GM18951 (cell line): ENCODE results near the gene VKORC1L1.
"Not testable (repeated sequence)": the region's sequence is repeated elsewhere in the genome, so short reads cannot be mapped to it uniquely, and the experiment has no call there.

Experiments
- POLR2A ChIP-seq: IDR thresholded peaks from 4 replicates; pipeline ENCODE4 v1.6.1; 2011; ENCODE audit warnings: mild to moderate bottlenecking; ENCODE audit not compliant: insufficient read length, insufficient read depth; ENCODE audit errors: extremely low read depth
- in situ Hi-C: fragments of 300-500 bp; cut with MboI; formaldehyde crosslinking; loops from one replicate; pipeline ENCODE4 v1.12.0; 2022; ENCODE audit warnings: low sequenced_read_pairs, mixed read lengths, inconsistent platforms; ENCODE audit not compliant: unreplicated experiment

Gene VKORC1L1

DNA sequence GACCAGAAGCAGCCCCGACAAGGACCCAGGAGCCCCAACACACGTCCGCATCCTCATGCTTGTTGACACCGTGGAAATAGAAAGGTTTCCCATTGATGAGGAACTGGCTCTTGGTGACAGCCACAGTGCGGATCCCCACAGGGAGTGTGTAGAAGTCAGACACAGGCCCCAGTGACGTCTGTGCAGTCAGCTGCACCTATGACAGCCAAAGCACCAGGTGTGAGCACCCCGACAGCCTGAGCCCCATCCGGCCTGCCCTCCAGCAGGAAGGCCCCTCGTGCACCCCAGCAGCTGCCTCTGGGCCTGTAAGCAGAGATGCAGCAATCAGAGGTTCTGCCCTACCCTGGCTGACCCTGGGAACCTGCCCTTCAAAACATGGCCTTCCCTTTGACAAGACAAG lies 102.0 kb downstream of the VKORC1L1 start:
- no peak for TF ChIP-seq POLR2A
- in situ Hi-C loops: no loop called here

DNA sequence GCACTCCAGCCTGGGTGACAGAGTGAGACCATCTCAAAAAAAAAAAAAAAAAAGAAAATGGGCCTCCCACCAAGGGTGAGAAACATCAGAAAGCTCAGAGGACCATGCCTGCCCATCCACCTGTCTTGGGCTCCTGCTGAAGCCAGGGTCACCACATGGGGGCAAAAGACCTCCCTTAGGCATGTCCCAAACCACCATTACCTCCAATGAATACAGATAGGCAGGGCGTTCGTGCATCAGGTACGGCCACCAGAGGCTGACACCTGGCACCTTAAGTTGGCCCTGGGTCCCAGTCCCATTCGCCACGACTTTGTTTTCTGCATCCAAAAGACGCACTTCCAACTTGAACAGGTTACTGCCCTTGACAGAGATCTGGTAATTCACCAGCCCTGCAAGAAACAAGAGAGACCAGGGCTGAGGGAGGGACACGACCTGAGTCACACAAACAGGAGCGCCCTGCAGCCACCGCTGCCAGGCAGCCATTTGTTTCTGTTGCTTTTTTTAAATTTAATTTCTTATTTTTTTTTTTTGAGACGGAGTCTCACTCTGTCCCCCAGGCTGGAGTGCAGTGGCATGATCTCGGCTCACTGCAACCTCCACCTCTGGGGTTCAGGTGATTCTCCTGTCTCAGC lies 103.1 kb downstream of the VKORC1L1 start:
- no peak for TF ChIP-seq POLR2A
- in situ Hi-C loops: no loop called here

DNA sequence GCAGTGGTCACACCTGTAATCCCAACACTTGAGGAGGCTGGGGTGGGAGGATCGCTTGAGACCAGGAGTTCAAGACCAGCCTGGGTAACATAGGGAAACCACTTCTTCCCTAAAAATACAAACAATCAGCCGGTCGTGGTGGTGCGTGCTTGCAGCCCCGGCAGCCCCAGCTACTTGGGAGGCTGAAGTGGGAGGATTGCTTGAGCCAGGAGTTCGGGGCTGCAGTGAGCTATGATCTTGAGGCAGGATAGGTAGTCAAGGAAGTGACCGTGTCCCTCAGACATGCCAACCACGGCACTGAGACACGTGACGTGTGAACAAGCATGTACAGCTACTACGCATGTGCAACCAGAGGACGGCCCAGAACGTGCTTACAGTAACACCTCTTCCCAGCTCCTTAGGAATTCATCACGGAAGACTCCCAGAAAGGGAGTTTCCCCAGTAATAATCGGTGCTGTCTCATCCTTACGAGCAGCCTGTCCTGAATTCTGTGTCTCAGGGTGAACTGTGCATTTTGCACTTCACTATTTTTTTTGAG lies 103.9 kb downstream of the VKORC1L1 start:
- in situ Hi-C loops: no loop called here

DNA sequence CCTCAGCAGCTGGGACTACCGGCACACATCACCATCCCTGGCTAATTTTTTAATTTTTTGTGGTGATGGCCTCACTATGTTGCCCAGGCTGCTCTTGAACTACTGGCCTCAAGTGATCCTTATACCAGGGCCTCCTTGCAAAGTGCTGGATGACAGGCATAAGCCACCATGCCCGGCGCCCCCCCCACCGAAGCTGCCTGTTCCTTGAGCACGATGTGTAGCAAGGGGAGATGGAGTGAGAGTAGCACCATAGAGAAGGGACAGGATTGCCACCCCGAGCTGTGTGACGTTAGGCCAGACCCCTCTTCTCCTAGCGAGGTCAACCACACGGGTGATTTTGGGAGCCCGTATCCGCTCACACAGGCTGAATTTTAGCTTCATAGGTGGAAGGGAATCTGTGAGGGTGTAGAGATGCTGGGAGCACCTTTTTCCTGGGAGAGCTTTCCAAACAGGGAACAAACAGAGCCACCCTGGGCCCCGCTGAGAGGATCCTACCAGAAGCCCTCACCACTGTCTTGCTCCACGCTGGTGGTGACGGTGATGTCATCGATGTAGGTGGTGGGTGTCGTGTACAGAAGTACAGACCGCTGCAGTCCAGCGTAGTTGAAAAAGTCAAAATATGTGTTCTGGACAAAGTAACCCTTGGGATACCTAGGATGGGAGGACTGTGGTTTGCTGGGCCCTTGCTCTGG lies 106.2 kb downstream of the VKORC1L1 start:
- in situ Hi-C loops: no loop called here
- TF ChIP-seq POLR2A: no peak

More for the DNA sequence above, 103.9 kb downstream of the VKORC1L1 start:
- TF ChIP-seq POLR2A: no peak

DNA sequence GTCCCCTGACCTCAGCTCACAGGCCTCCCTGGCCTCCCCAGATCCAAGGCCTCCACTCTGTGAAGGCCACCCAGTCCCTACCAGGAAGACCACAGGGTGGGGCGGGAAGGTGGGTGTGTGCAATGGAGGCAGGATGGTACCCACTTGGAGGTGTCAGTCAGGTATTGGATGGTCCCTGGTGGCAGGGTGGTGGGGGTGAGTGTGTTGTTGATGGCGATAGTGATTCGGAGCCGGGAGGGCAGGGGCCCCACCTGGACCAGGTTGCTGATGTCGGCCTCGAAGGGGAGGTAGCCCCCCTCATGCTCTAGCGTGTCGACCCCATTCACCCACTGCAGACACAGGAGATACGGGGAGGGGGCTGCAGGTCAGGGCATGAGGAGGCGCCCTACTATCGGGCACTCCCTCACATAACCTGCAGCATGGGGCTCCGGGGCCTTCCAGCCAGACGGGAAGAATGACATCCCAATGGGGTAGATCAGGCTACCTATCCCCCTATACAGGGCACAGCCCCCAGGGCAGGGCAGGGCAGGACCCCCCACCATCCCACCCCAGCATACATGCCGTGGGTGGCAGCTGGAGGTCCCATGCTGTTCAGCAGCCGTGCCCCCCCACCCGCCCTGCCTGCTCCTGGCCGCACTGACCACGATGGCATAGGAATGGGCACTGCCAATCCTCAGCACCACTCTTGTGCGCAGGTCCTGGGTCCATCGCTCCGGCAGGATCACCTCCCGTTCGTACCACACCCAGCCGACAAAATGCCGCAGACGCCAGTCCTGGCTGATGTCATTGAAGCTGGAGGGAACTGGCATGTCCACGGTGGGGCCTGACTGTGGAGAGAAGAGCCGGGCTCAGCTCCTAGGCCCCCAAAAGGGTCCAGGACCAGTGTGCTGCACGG lies 107.0 kb downstream of the VKORC1L1 start:
- in situ Hi-C loops: no loop called here
- no peak for TF ChIP-seq POLR2A

DNA sequence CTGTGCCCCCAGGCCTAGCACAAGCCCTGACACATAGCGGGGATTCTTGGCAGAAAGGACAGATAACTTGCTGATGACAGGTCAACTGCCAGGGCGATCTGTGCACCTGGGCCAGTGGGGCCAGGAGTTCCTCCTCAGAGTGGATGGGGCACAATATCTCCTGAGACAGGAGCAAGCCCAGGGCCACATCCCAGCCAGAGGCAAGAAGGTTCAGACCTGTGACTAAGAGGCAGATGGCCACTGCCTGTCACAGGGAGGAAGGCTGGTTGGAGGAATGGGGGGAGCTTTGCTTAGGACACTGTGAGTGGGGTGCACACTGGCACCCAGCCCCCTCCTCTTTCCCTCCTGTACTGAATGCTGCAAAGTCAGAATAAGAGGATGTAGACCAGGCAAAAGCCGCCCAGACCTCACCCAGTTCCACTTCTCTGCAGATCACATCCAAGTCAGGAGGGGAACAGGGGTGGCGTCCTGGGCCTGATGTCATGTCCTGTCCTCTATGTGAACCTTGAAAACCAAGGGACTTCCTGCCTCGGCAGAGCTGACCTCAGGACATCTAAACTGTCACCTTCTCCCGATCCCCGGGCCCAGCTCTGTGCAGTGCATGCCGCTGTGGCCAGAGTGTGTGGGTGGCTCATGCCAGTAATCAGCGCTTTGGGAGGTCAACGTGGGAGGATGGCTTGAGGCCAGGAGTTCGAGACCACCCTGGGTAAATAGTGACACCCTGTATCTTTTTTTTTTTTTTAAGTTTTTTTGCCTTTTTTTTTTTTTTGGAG lies 107.8 kb downstream of the VKORC1L1 start:
- peak; percentile 50 for TF ChIP-seq POLR2A
- in situ Hi-C loops: no loop called here

DNA sequence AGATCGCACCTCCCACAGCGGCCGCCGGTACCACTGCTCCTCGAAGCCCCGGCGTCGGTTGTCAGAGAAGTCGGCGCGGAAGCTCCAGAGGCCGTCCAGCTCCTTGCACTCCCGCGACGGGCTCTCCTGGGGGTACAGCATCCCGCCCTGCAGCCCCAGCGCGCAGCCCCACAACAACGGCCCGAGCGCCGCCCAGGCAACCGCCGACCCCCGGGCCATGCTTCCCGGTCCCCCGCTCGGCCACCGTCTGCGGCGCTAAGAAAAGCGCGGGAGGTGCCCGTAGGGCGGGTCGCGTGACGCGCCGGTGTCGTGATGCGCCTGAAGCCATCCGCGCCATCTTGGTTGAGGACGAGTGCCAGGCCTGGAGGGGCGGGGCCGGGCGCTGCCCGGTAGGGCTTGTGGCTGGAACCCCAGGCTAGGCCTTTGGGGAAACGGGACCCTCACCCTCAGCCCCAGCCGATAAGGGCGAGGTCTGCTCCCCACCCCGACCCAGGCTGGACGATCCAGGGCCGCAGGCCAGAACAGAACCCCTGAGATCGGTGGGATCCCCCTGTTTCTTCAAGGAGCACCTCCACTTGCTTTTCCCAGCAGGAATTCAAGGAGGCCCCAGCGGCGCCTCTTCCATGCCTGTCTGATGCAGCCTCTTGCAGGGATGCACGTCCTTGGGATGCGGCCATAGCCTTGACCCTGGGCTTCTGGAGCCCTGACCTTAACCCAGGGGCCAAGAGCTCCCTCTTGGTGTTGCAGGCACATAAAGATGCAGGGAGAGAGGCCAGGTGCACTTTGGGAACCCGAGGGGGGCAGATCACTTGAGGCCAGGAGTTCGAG lies 109.3 kb downstream of the VKORC1L1 start, which contains the start of gene GUSB:
TSS of gene GUSB (minus strand) at position 249 of the 828 bp plus-strand sequence. CDS start at position 219, 30 bp downstream.
- in situ Hi-C loops: no loop called here
- peak; percentile 87 for TF ChIP-seq POLR2A

DNA sequence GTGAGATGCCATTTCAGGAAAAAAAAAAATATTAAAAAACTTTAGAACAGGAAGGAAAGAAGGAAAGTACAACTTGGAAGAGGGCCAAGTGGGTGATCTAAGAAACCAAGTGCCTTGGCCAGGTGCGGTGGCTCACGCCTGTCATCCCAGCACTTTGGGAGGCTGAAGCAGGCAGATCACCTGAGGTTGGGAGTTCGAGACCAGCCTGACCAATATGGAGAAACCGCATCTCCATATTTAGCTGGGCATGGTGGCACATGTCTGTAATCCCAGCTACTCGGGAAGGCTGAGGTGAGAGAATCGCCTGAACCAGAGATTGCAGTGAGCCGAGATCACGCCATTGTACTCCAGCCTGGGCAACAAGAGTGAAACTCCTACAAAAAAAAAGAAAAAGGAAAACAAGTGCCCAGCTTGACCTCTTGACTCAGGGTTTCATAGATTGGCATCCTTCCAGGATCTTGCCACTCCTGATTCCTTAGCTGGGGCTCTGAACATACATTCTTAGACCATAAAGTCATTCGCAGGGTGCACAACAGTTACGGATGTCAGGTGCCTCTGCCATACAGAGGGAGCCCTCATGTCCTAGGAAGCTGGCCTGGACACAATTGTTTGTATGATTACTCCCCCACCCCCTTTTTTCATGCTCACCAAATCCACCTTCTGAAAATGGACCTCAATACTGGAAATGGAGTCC lies 111.2 kb downstream of the VKORC1L1 start:
- in situ Hi-C loops: no loop called here
- no peak for TF ChIP-seq POLR2A

DNA sequence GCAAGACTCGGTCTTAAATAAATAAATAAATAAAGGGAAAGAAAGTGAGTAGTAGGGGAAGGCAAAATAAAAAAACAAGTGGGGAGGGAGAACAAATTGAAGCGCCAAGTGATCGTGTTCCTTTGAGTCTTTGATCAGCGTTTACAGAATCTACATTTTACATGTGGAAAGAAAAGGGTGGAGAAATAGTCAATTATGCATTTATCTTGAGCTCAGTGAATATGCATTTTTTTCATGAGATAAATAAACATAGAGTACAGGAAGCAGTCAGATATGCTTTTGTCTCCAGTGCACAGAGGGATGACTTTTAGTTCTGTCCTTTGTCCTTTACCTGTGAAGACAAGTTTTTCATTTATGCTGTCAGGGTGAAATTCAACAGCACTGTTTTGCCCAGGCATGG lies 115.2 kb downstream of the VKORC1L1 start:
- TF ChIP-seq POLR2A: no peak
- in situ Hi-C loops: no loop called here

DNA sequence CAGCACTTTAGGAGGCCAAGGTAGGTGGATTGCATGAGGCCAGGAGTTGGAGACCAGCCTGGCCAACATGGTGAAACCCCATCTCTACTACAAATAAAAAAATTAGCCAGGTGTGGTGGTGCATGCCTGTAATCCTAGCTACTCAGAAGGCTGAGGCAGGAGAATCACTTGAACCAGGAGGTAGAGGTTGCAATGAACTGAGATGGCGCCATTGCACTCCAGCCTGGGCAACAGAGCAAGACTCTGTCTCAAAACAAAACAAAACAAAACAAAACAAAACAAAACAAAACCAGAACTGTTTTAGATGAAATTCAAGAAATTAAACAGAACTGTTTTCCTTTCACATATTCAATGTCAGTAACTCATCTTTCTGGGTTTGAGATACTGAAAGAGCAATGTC lies 115.6 kb downstream of the VKORC1L1 start:
- in situ Hi-C loops: not testable (repeated sequence)

DNA sequence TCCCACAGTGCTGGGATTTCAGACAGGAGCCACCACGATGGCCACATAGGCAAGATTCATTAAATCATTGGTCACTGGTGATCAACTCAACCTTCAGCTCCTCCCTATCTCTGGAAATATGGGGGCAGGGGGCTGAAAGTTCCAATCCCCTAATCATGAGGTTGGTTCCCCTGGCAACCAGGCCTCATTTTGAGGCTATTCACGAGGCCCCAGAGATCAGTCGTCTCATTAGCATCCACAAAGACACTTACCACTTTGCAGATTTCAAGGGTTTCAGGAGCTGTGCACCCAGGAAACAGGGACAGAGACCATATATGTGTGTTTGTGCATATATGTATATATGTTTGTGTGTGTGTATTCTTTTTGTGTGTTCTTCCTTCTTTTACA lies 116.8 kb downstream of the VKORC1L1 start:
- TF ChIP-seq POLR2A: no peak
- in situ Hi-C loops: no loop called here

DNA sequence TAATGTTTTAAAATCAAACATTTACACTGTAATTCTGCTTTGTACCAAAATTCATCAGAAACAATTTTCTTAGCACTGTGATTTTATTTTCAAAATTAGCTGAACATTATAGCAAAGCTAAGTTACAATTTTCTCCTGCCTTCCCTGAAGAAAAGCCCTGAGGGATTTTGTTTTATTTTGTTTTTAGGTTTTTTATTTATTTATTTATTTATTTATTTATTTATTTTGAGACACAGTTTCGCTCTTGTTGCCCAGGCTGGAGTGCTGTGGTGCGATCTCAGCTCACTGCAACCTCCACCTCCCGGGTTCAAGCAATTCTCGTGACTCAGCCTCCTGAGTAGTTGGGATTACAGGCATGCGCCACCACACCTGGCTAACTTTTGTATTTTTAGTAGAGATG lies 119.0 kb downstream of the VKORC1L1 start:
- in situ Hi-C loops: not testable (repeated sequence)
